ENCODE measurements around the gene CTDSPL.

Gene CTDSPL

DNA sequence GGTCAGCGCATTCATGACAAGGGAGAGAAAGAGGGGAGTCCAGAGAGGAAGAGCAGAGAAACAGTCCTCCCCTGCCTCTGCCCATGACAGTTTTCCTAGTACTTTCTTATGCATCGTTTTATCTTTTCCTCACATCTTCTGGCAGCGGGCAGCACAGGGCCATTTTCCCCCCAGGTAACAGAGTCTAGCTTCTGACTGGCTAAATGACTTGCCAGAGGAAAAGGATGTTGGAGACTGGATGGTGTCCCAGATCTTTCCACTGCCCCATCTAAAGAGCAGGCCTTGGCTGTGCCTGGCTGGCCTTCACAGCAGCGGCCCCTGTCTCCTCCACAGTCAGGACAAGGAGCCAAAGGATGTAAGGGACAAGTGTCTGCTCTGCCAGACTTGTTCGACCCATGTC is 59.3 kb downstream of the CTDSPL start:
- DNase-seq: no peak

DNA sequence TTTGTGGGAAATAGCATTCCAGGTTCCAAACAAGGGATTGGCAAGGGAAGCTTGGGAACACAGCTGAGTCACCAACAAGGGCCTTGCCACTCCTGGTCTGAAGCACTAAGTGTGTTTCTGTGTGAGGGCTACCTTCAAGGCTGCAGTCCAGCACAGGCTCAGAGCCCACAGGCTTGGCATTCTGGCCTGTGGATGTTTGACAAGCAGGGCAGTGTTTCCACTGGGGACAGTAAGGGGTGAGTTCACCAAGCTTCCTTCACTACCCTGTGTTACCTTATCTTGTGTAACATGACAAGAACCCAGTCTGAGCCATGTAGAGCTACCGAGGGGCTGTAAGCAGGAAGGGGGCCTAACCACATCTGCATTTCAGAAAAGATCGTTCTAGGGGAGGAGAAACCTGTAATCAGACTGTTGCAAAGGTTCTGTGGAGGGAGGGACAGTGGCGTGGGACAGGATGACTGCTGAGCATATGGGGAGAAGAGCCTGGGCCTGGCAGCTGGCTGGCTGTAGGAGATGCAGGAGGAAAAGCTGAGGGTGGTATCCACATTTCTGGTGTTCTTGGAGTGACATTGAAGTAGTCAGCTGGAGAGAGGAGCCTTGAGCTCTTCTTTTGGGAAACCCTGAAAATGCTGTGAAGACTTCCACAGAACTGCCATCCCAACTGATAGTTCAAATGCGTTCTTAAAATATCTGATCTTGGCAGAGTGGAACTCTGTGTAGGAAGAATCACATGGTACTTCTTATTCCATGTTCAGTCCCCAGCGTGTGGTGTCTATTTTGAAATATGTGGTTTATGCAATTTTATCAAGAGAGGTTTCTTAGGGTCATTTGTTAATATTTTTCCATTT is 61.3 kb downstream of the CTDSPL start:
- DNase-seq: no peak

DNA sequence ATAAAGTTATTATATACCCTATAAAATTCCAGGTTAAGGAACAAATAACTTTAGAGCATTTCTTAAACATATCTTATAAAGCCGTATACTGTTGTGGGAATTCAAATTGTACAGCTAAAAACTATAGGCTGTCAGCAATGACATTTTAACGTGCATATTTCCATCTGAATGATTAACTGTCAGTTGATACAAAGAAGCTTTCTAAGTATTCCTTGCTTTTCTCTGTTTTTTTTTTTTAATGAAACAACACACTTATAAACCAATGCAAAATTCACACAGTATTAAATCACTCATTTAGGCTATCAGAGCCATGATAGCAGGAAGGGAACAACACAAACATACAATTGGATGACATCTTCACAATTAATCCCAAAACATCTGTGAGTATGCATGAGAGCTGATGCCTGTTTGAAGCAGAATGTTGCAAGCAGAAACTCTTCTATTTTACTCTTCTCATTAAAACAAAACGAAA is 61.9 kb downstream of the CTDSPL start:
- no peak for DNase-seq

DNA sequence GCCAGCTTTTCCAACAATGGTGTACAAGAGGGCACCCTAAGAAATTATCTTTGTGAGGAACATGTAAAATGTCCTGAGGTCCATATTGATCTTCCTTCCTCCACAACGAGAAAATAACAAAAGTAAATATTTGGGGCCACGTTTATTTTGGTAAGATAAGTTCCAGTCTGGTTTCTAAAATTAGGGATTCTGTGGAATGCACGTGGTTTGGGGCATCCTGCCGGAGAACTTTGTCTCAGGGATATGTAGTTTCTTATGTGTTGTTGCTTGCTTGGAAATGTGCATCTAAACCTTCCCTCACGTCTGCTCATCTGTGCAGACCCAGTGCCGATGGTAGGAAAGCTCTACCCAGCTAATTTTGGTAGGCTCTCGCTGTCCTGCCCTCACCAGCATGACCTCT is 62.8 kb downstream of the CTDSPL start:
- no peak for DNase-seq

DNA sequence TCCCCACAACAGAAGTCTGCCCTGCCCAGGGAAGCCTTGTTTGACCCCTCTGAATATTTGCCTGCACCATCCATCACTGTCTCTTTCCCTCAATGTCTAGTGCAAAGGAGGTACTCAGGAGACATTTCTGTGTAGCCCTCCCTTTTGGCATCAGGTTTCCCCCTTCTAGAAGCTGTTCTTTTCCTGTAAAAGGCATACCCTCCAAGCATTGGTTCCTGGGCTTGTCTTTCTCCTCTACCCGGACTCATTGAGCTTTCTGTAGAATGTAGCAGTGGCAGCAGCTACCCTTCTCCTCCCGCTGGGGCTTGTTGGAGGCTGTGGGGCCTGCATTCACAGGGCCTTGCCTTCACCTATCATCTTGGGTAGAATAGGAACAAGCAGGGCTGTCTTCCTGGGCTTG is 63.5 kb downstream of the CTDSPL start:
- DNase-seq: no peak

DNA sequence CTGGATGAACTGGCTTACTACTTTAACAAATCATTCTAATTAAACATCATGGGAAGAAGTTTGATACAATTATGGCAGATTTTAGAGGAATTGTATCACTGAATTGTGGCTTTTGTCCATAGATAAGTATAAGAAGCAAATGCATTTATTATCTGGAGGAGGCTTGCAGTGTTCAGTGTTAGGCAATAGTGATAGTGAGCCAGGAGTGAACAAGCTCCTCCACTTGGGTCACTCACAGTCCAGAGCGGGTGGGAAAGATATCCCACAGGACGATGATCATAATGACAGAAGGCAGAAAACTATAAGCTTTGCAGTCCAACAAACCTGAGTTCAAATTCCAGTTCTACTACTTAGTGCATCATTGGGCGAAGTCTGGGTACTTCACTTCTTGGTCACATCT is 64.9 kb downstream of the CTDSPL start:
- no peak for DNase-seq

DNA sequence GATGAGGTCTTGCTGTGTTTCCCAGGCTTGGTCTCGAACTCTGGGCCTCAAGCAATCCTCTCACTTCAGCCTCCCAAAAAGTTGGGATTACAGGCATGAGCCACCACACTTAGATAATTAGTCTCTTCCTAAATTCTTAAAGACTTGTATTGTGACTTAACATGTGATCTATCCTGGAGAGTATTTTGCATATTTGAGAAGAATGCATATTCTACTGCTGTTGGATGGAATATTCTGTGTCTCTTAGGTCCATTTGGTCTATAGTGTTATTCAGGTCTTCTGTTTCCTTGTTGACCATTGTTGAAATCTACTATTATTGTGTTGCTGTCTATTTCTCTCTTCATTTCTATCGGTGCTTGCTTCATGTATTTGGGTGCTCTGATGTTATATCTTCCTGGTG is 68.8 kb downstream of the CTDSPL start:
- DNase-seq: no peak

DNA sequence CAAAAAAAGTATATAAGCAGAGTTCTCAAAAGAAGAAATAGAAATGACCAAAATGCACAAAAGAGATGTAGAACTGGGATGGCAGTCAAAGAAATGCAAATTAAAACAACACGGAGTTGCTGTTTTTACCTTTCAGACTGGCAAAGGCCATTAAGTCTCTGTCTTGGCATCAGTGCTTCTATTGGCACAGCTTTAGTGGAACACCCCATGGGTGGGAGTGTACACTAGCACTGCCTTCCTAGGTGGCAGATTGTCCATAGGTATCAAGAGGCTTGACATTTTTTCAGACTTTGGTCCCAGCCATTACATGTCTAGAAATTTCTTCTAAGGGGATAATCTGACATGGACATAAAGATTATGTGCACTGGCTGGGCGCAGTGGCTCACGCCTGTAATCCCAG is 70.8 kb downstream of the CTDSPL start:
- no peak for DNase-seq

DNA sequence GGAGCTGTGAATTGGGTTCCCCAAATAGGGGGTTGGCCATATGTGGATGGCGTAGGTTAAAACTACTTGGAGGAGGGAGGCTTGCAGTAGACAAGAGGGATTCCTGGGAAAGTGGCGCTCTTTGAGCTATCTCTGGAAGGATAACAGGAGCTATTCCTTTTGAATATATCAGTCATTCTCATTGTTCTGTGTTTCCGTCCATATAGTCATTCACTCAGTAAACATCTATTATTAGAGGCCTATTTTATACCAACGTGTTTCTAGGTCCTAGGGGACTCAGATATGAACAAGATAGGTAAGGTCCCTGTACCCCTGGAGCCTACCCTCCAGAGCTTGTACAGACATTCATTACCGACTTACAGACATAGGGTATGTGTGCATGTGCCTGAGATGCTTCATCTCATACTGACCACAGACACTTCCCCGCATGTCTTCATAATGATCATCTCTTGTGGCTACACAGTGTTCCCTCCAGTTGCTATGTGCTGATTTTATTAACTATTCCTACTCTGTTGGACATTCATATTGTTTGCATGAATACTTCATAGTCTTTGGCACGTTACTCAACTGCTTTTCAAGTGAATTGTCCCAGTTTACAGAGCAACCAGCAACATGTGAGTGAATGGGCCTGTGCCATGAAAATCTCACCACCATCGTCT is 73.1 kb downstream of the CTDSPL start:
- DNase-seq: no peak

DNA sequence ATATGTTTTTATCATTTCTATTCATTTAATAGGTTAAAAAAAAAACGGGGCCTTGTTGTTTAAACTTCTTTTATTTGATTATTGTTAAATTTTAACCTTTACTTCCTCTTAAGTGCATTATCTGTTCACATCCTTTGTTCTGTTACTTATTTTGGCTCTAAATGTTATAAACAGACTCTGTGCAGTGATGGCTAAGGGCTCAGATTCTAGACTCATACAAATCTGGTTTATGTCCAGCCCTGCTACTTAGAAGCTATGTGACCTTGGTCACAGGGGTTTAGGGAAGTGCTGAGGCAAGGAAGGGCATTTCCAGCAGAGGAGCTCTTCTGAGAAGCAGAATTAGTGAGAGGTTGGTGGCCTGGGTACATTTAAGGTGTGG is 73.6 kb downstream of the CTDSPL start:
- no peak for DNase-seq

DNA sequence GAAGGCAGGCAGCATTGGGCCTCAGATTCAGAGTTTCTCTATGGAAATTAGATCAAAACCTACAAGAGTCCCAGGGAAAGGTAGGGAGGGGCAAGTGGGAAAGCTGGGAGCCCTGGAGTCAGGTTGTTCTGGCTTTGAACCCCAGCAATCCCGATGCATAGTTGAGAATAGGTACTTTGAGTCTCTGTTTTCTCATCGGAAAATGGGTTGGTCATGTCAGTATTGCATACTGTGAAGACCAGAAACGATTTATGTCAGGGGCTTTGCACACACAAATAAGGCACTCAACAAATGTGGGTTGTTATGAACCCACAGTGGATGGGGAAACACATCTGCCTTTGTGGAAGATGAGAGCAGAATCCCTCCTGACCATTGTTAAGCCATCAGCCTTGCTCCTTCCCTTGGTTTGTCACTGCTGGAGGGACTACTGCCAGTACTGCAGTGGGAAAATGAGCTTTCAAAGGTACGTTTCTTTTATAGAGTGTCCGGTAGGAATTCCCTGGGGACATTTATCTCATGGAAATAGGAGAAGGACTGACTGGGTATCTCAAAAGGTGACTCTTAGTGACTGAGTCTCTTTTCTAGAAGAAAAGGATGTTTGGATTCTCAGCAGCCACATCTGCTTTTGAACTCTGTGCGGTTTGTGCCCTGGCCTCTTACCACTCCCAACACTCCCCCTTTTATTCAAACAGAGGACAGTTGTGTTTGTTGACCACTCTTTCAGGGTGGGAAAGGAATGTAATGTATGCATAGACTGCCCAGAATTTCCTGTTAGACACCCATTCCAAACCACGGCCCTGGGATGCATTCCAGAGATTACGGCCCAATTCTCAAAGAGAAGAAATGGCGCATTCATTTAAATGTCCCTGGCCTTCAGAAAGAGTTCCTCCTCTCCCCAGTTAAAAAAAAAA is 74.3 kb downstream of the CTDSPL start:
- DNase-seq: no peak

DNA sequence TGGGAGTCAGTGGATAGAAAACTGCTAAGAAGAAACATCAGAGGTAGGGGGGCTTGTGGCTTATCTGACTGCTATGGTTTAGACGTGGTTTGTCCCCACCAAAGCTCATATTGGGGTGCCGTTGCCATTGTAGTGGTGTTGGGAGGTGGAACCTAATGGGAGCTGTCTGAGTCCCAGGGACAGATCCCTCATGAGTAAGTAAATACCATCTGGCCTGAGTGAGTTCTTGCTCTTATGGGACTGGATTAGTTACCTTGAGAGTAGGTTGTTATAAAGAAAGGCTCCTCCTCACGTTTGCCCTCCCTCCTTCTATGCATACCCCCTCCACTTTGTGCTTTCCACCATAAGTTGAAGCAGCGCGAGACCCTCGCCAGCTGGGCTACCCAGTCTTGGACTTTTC is 75.5 kb downstream of the CTDSPL start:
- DNase-seq: no peak

DNA sequence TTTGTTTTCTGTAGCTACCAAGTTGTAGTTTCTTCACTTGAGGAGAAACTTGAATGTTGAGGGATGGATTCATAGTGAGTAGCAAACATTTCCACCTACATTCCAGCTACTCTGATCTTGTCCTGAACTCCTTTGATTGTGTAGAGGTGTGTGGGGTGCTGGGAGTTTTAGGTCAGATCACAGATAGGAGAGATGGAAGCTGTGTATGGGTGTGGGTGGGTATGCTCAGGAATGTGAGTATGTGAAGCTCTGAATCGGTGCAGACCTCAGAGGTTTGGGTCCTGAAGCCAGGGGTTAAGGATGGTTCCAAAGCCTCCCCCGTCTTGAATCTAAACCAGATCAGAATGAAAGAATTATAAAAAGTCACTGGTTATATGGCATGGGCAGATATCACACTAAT is 76.3 kb downstream of the CTDSPL start:
- DNase-seq: no peak

DNA sequence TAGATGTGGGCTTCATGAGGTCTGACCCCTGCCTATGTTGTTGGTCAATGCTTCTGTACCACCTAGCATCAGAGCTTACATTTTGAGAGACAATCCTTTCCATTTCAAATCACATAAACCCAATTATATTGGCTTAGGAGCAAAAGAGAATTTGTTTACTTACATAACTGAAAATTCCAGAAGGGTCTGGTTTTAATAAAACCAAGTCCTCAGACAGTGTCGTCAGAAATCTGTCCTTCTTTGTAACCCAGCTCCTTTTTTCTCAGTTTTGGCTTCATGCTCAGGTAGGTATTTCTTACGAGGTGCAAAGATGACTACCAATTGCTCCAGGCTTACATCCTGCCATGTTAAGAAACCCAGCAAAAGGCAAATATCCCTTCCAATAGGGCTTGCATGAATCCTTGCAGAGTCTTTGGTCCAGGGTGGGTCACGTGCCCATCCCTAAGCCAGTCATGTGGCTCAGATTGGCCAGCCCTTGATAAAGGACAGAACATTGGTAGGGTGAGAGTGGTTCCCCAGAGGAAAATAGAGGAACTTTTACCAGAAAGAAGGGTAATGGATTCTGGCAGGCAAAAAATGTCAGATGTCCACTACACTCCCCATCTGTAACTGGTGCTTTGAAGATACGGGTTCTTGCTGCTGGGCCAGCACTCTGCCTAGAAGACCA is 78.7 kb downstream of the CTDSPL start:
- DNase-seq: no peak

DNA sequence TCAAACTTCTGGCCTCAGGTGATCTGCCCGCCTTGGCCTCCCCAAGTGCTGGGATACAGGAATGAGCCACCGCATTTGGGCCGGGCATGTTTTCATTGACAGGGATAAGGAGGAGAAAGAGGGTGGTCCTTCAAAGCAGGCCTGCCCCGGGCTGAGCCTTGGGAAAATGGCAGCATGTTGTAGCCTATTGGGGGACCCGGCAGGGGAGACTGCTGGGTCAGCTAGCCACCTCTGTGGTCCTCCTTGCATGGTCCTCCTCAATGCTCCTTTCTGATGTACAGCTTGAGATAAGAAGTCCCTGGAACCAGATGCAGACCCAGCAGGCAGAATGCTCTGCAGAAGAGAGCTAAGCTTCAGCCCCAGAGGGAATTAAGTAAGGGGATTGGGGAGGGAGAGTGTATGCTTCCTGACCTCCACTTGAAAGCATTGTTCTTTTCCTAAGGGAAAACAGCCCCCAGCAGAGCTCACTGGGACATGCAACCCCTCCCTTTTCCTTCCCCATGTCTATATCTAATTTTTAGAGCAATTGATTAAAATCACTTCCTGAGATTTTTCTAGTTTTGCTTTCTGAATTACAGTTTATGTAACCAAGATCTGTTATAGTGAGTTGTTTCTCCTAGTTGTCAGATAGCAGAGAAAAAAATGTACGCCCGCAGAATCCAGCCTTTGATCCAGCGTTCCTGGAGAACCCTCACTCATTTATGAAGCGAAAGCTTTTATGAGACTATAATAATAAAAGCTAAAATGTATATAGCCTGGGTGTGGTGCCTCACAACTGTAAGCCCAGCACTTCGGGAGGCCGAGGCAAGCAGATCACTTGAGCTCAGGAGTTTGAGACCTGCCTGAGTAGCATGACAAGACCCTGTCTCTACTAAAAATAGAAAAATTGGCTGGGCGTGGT is 80.2 kb downstream of the CTDSPL start:
- DNase-seq: no peak

DNA sequence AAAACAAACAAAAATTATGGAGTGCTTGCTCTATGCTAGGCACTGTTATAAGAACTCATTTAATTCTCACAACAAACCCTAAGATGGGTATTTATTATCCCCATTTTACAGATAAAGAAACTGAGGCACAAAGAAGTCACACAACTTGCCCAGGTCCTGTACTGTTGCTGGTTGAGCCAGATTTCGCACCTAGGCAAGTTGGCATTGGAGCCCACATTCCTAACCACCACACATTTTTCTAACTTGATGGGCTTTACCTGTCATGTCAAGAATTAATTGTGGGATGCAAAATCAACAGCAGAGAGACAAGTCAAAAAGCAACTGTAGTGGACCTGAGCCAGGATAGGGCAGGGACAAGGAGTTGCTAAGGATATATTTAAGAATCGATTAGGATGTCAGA is 81.0 kb downstream of the CTDSPL start:
- no peak for DNase-seq

DNA sequence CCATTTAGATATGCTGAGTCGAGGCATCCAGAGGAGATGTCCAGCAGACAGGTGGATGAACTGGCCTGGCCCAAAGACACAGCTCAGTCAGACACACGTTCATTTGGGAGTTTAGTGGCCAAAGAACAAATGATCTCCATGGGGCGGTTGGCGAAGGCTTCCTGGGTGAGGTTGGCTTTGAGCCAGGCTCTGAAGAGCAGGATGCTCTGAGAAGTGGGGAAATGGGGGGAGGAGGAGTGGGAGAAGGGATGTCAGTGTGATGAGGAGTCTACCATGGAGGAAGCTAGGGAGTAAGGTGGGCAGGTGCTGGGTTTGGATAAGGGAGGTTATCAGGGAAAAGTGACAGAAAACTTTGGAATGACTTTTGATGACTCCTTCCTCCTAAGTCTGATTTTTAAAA is 81.4 kb downstream of the CTDSPL start:
- DNase-seq: no peak

DNA sequence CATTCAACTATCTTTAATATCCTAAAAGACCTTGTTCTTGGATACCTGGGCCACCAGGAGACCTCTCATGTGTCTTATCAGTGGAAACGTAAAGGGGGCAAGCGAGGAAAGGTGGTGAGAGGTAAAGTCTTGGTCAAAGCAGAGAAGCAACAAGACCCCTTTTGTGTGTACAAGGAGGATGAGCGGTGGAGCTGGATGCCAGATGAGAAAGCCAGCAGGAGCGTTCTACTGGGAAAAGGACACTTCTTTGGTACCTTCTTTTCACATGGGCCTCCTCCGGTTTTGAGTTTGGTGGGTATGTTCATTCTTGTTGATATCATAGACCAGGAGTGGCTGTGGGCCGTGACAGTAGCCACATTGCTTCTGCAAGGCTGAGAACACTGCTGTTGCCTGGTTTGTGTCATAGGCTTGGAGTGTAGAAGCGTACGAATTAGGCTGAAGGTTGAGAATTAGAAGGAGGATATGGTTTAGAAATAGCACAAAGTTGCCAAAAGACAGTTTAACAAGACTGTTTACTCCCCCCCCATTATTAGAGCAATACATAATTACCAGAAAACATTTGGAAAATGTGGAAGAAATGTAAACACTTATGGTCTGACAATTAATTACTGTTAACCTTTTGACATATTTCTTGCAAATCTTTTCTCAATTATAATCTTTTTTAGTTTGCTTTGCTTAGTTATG is 82.1 kb downstream of the CTDSPL start:
- no peak for DNase-seq

DNA sequence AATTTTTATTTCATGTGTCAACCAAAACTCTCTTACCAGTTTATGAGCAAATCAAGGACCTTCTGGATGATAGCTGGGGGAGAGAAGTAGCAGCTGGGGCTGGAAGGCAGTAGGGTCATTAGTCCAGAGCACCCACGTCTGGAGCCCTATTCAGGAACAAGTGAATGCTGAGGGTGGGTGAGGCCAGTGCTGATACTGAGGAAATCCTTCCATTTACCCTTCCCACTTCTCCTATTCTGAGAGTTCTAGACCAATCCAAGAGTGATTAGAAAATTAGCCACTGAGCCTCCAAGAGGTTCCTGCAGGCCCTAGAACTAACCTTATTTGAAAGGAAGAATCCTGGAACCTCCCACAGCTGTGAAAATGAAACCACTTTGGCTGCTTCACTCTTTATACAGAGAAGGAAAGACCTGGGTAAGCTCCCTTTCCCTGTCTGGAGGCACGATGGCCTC is 82.7 kb downstream of the CTDSPL start:
- no peak for DNase-seq

DNA sequence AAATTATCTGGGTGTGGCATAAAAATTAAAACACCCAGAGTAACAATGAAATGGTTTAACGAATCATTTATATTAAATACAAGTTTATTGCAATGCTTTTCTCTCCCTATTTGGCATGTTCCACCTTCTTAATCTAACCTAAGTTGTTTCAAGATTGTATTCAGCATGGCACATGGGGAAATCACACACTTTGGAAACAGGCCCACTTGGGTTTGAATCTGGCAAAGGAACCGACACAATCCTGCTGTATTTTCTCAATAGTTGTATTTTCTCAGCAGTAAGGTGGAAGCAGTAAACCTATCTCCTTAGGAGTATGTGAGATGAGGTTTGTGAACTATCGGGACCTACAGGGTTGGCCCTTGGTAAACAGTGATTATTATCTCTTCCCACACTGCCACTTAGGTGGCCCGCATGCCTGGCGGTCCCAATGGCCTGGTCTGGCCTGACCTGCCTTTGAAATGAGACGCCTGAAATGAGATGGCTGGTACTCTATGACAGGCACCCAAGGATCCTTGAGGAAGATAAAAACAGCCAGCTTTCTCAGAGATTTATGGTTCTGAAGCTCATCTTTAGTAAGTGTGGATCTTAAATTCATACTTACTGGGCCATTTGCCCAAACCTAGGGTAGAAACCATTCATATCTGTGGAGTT is 83.6 kb downstream of the CTDSPL start:
- no peak for DNase-seq

All from stimulated activated CD4-positive, alpha-beta T cell treated with anti-CD3 and anti-CD28 coated beads, Interleukin-15, amount 100 ng/mL, for 24 hours (primary cell).